Kidney (tissue), 2 donors: ENCODE data around the gene UCN3. TPM values are rescaled to one million over a fixed set of nuclear protein-coding genes. Genes with fewer than 3 reads are reported as not detected.

ENCODE experiments used
- polyA plus RNA-seq: library from polyadenylated mRNA; stranded (reverse); fragments of 350-450 nt; fragmentation: Illumina TruSeq; extraction: RNeasy Lipid Tissue Mini Kit (QIAGEN cat#74804); gene quantifications from one replicate; pipeline ENCODE4 v1.2.3, GENCODE V29; 2014; ENCODE audit warnings: low read depth, low replicate concordance; ENCODE audit not compliant: insufficient read depth
- total RNA-seq: library from RNA; stranded (reverse); fragmentation: NEBNext Ultra II Directional; extraction: Animal tissue kit (Norgen Biotek cat#: 25700); gene quantifications from one replicate; pipeline ENCODE4 v1.2.1, GENCODE V29; 2021
- donor health status: DM: yes; HTN: yes; CAD: no.

Gene UCN3
- total and polyA plus RNA-seq, 2 donors from 2014 or later = 1.4 TPM; not detected in 1

Other genes with a start within 250 kb of the UCN3 start
- gene AKR1C8, start 179.8 kb upstream of the UCN3 start, total RNA-seq = 0.66 TPM
- not detected for gene AKR1C8, start 179.8 kb upstream of the UCN3 start, polyA plus RNA-seq
- gene AKR1C4, start 168.1 kb upstream of the UCN3 start, total RNA-seq = not detected
- not detected for gene AKR1C4, start 168.1 kb upstream of the UCN3 start, polyA plus RNA-seq
- gene TUBAL3, start 39.9 kb downstream of the UCN3 start, total RNA-seq = 0.44 TPM
- gene TUBAL3, start 39.9 kb downstream of the UCN3 start, polyA plus RNA-seq = 10.8 TPM
- 86.5 TPM for gene NET1, start 47.6 kb downstream of the UCN3 start, total RNA-seq
- gene NET1, start 47.6 kb downstream of the UCN3 start, polyA plus RNA-seq = 35.9 TPM
- not detected for gene CALML5, start 134.6 kb downstream of the UCN3 start, total RNA-seq
- gene CALML5, start 134.6 kb downstream of the UCN3 start, polyA plus RNA-seq = not detected
- gene CALML3, start 160.0 kb downstream of the UCN3 start, total RNA-seq = not detected
- 15.9 TPM for gene CALML3, start 160.0 kb downstream of the UCN3 start, polyA plus RNA-seq